Neuron (in vitro differentiated cells): Measurements from ENCODE around the gene CDH26.

Experiments used
- H2AFZ ChIP-seq: one replicate; pipeline ENCODE4 v1.6.1; 2013; ENCODE audit warnings: low read depth, mild to moderate bottlenecking, inconsistent platforms, low read length, moderate library complexity
- H3K27me3 ChIP-seq: one replicate; pipeline ENCODE4 v1.6.1; 2013; ENCODE audit warnings: low read length; ENCODE audit not compliant: insufficient read depth
- H3K36me3 ChIP-seq: one replicate; pipeline ENCODE4 v1.6.1; 2013; ENCODE audit warnings: low read length; ENCODE audit not compliant: insufficient read depth
- H3K4me1 ChIP-seq: one replicate; pipeline ENCODE4 v1.6.1; 2013; ENCODE audit warnings: low read length; ENCODE audit not compliant: insufficient read depth
- H3K4me3 ChIP-seq: 2 replicates; pipeline ENCODE4 v1.5.1; 2013; ENCODE audit warnings: mild to moderate bottlenecking, low read length, moderate library complexity
- H3K9me3 ChIP-seq: one replicate; pipeline ENCODE4 v1.6.1; 2013; ENCODE audit warnings: low read length

Gene CDH26

GRCh38 chr20:60062431-60063047 is 104.3 kb downstream of the CDH26 start:
- H3K27me3 ChIP-seq, result no peaks in the 10 kb centered on the region
- H3K4me1 ChIP-seq, result peaks cover 6% of the 10 kb centered on the region
- H3K36me3 ChIP-seq, result no peaks in the 10 kb centered on the region
- no peak overlapping the region for H2AFZ ChIP-seq
- no peaks in the 10 kb centered on the region for H3K9me3 ChIP-seq
- H3K4me3 ChIP-seq, result no peak overlapping the region

- no peak overlapping the region for H2AFZ ChIP-seq
- peaks cover 6% of the 10 kb centered on the region for H3K4me1 ChIP-seq
- H3K27me3 ChIP-seq, result no peaks in the 10 kb centered on the region
- no peaks in the 10 kb centered on the region for H3K9me3 ChIP-seq
- H3K36me3 ChIP-seq, result no peaks in the 10 kb centered on the region
- no peak overlapping the region for H3K4me3 ChIP-seq
Measured at GRCh38 chr20:60063048-60063451, 104.8 kb downstream of the CDH26 start.

- H3K27me3 ChIP-seq, result no peaks in the 10 kb centered on the region
- no peaks in the 10 kb centered on the region for H3K36me3 ChIP-seq
Measured at GRCh38 chr20:60063739-60064380, 105.6 kb downstream of the CDH26 start.

More at GRCh38 chr20:60063739-60064380, 105.6 kb downstream of the CDH26 start:
- no peaks in the 10 kb centered on the region for H3K4me1 ChIP-seq
- no peak overlapping the region for H3K4me3 ChIP-seq
- H3K9me3 ChIP-seq, result no peaks in the 10 kb centered on the region
- H2AFZ ChIP-seq, result no peak overlapping the region
